Liver (tissue), 2 donors: Measurements from ENCODE around the gene CA5A.

Experiments
- CTCF ChIP-seq: fragments of 150-350 bp; IDR thresholded peaks from 2 replicates; pipeline ENCODE4 v1.5.1; 2017; ENCODE audit warnings: improper control_type of control experiment, low read depth, low read length; ENCODE audit not compliant: missing input control
- REST ChIP-seq: IDR thresholded peaks from 2 replicates; pipeline ENCODE4 v1.6.1; 2016; ENCODE audit warnings: antibody characterized with exemption, mild to moderate bottlenecking
- YY1 ChIP-seq: IDR thresholded peaks from 2 replicates; pipeline ENCODE4 v1.6.1; 2016; ENCODE audit warnings: antibody characterized with exemption, mild to moderate bottlenecking
- donor health status: healthy.

- TF ChIP-seq CTCF = no peak
- no peak for TF ChIP-seq REST
- no peak for TF ChIP-seq YY1
Measured at GRCh38 chr16:87854053-87854906, 82.0 kb downstream of the CA5A start.
